ENCODE results near the gene DHX30. TPM values are rescaled to one million over a fixed set of nuclear protein-coding genes. Genes with fewer than 3 reads are reported as not detected.

Gene DHX30
- total and polyA plus RNA-seq, 9 of the 15 experiments (the other 6 are each of a cell fraction or from before 2014, with no cell fraction given): 12.3 to 158 (median 79.0) TPM

GRCh38 chr3:47824541-47825473 is 21.9 kb downstream of the DHX30 start (continued):
- TF ChIP-seq MGA (IDR thresholded peaks at IDR 0.05): no peak; the same call in 1 of the 2 replicates
- TF ChIP-seq RBM34 (IDR thresholded peaks at IDR 0.05; ENCODE audit: borderline replicate concordance, insufficient read depth, low read length): peak; percentile 88; the same call in 1 of the 2 replicates
- TF ChIP-seq MCM2 (IDR thresholded peaks at IDR 0.05; ENCODE audit: low read depth): no peak
- TF ChIP-seq THRAP3 (IDR thresholded peaks at IDR 0.05; ENCODE audit: borderline replicate concordance): no peak
- no peak for TF ChIP-seq HDAC8 (tag; IDR thresholded peaks at IDR 0.05)
- TF ChIP-seq ZBTB17 (CRISPR knock-in tag; IDR thresholded peaks at IDR 0.05): peak; percentile 59; the same call in 1 of the 2 replicates
- no peak for TF ChIP-seq ZNF280A (IDR thresholded peaks at IDR 0.05; ENCODE audit: low read depth, partially characterized antibody)
- no peak for TF ChIP-seq MAFG (tag; conservative IDR thresholded peaks at IDR 0.05)
- TF ChIP-seq LEF1 (IDR thresholded peaks at IDR 0.05): no peak
- no peak for TF ChIP-seq TSC22D4 (tag; IDR thresholded peaks at IDR 0.05)
- no peak for TF ChIP-seq NFE2L1 (tag; IDR thresholded peaks at IDR 0.05; ENCODE audit: borderline replicate concordance, low read depth)
- TF ChIP-seq KDM1A (IDR thresholded peaks at IDR 0.05): no peak
- TF ChIP-seq ZBTB43 (CRISPR knock-in tag; IDR thresholded peaks at IDR 0.05): 0 out of 2 replicates have a peak, but pooled peaks have one; percentile 47
